Activated naive CD4-positive, alpha-beta T cell treated with anti-CD3 and anti-CD28 coated beads for 36 hours (primary cell): Measurements from ENCODE around the gene SERINC3. TPM values are rescaled to one million over a fixed set of nuclear protein-coding genes. Genes with fewer than 3 reads are reported as not detected.

Experiments used
- CTCF ChIA-PET: fragments of 350-600 bp; sonication (Branson Sonifier 250); formaldehyde crosslinking; loops from one replicate; lab custom pipeline; 2021; ENCODE audit warnings: antibody characterized with exemption; lab: Charles Lee
- DNase-seq: peaks from one replicate; pipeline ENCODE4 v3.0.0-alpha.2; 2020
- H3K27ac Mint-ChIP-seq: one replicate; pipeline ENCODE4 v1.8.0; 2021; ENCODE audit warnings: mild to moderate bottlenecking, mixed read lengths
- H3K27me3 Mint-ChIP-seq: one replicate; pipeline ENCODE4 v1.8.0; 2021; ENCODE audit warnings: low read depth, mixed read lengths
- H3K36me3 Mint-ChIP-seq: one replicate; pipeline ENCODE4 v1.8.0; 2021; ENCODE audit warnings: low read depth, mixed read lengths
- H3K4me1 Mint-ChIP-seq: one replicate; pipeline ENCODE4 v1.8.0; 2021; ENCODE audit warnings: low read depth, mixed read lengths
- H3K4me3 Mint-ChIP-seq: one replicate; pipeline ENCODE4 v1.8.0; 2021; ENCODE audit warnings: mild to moderate bottlenecking, moderate library complexity, mixed read lengths
- H3K9me3 Mint-ChIP-seq: one replicate; pipeline ENCODE4 v1.8.0; 2021; ENCODE audit warnings: mixed read lengths
- intact Hi-C: fragments of 100-400 bp; cut with micrococcal nuclease; formaldehyde crosslinking; loops from one replicate; pipeline ENCODE4 v1.15.1; 2023
- total RNA-seq, 2 experiments: library from RNA; stranded (reverse); gene quantifications; one replicate each; pipeline ENCODE4 v1.2.3, GENCODE V29; 2021

The SERINC3 gene
- total RNA-seq, 2 experiments from 2014 or later = 48.7 to 50.2 TPM

- H3K4me3 Mint-ChIP-seq = no peak overlapping the region
- H3K9me3 Mint-ChIP-seq = no peaks in the 10 kb centered on the region
- H3K27ac Mint-ChIP-seq = no peak overlapping the region
- peaks cover 20% of the 10 kb centered on the region for H3K36me3 Mint-ChIP-seq
- no peak for DNase-seq
- H3K4me1 Mint-ChIP-seq = peaks cover 2% of the 10 kb centered on the region
- CTCF ChIA-PET = interaction anchor here (1.1 kb wide), 1 partner anchor 115 kb away, joined by 3 read pairs; no protein-coding TSS in a partner anchor
- intact Hi-C loops = no loop called here
- no peaks in the 10 kb centered on the region for H3K27me3 Mint-ChIP-seq
Observed at GRCh38 chr20:44502968-44503367, 18.9 kb downstream of the SERINC3 start.

- intact Hi-C loops = no loop called here
- H3K4me3 Mint-ChIP-seq = no peak overlapping the region
- no peaks in the 10 kb centered on the region for H3K27me3 Mint-ChIP-seq
- peaks cover 14% of the 10 kb centered on the region for H3K4me1 Mint-ChIP-seq
- CTCF ChIA-PET = no interaction called here
- no peak for DNase-seq
- H3K9me3 Mint-ChIP-seq = no peaks in the 10 kb centered on the region
- H3K27ac Mint-ChIP-seq = no peak overlapping the region
- H3K36me3 Mint-ChIP-seq = peaks cover 22% of the 10 kb centered on the region
Observed at GRCh38 chr20:44501448-44501847, 20.4 kb downstream of the SERINC3 start.

GRCh38 chr20:44500221-44500620 lies 21.6 kb downstream of the SERINC3 start:
- Mint-ChIP-seq H3K9me3 (no peaks in the 10 kb centered on the region), H3K36me3 (peaks cover 32% of the 10 kb centered on the region), H3K4me1 (peaks cover 26% of the 10 kb centered on the region), H3K4me3 (no peak overlapping the region), H3K27me3 (no peaks in the 10 kb centered on the region), H3K27ac (no peak overlapping the region)
- CTCF ChIA-PET = interaction anchor here (1.2 kb wide), 1 partner anchor 94 kb away, joined by 3 read pairs; no protein-coding TSS in a partner anchor
- intact Hi-C loops = no loop called here
- DNase-seq = no peak

GRCh38 chr20:44497761-44498160 lies 24.1 kb downstream of the SERINC3 start:
- peaks cover 39% of the 10 kb centered on the region for H3K4me1 Mint-ChIP-seq
- H3K9me3 Mint-ChIP-seq = no peaks in the 10 kb centered on the region
- H3K36me3 Mint-ChIP-seq = peaks cover 41% of the 10 kb centered on the region
- CTCF ChIA-PET = no interaction called here
- H3K27ac Mint-ChIP-seq = no peak overlapping the region
- H3K4me3 Mint-ChIP-seq = no peak overlapping the region
- no peak for DNase-seq
- H3K27me3 Mint-ChIP-seq = no peaks in the 10 kb centered on the region
- intact Hi-C loops = loop anchor here (10.0 kb wide), 2 partner anchors 237 to 477 kb away; no protein-coding TSS in a partner anchor

GRCh38 chr20:44496976-44497375 lies 24.9 kb downstream of the SERINC3 start:
- Mint-ChIP-seq H3K4me3 (no peak overlapping the region), H3K36me3 (peaks cover 40% of the 10 kb centered on the region), H3K27ac (peak overlapping the region; percentile 75), H3K4me1 (peaks cover 39% of the 10 kb centered on the region), H3K9me3 (no peaks in the 10 kb centered on the region), H3K27me3 (no peaks in the 10 kb centered on the region)
- DNase-seq = peak; percentile 69
- CTCF ChIA-PET = no interaction called here
- intact Hi-C loops = loop anchor here (10.0 kb wide), 2 partner anchors 238 to 478 kb away; no protein-coding TSS in a partner anchor

- peaks cover 39% of the 10 kb centered on the region for H3K4me1 Mint-ChIP-seq
- CTCF ChIA-PET = interaction anchor here (1.0 kb wide), 1 partner anchor 102 kb away, joined by 4 read pairs; no protein-coding TSS in a partner anchor
- intact Hi-C loops = loop anchor here (1.0 to 10.0 kb wide), 4 partner anchors 20 to 479 kb away; partner anchors contain the start of gene SERINC3
- peak overlapping the region; percentile 82 for H3K27ac Mint-ChIP-seq
- H3K27me3 Mint-ChIP-seq = no peaks in the 10 kb centered on the region
- H3K4me3 Mint-ChIP-seq = no peak overlapping the region
- peaks cover 37% of the 10 kb centered on the region for H3K36me3 Mint-ChIP-seq
- peak; percentile 31 for DNase-seq
- no peaks in the 10 kb centered on the region for H3K9me3 Mint-ChIP-seq
Observed at GRCh38 chr20:44495802-44496481, 25.9 kb downstream of the SERINC3 start.

- Mint-ChIP-seq H3K27ac (peak overlapping the region; percentile 82), H3K36me3 (peaks cover 36% of the 10 kb centered on the region), H3K4me3 (no peak overlapping the region), H3K4me1 (peaks cover 39% of the 10 kb centered on the region), H3K9me3 (no peaks in the 10 kb centered on the region), H3K27me3 (no peaks in the 10 kb centered on the region)
- DNase-seq = no peak
- CTCF ChIA-PET = interaction anchor here (1.0 to 1.1 kb wide), 2 partner anchors 103 to 115 kb away, joined by 3 to 4 read pairs; no protein-coding TSS in a partner anchor
- intact Hi-C loops = loop anchor here (1.0 to 10.0 kb wide), 4 partner anchors 19 to 480 kb away; partner anchors contain the start of gene SERINC3
Observed at GRCh38 chr20:44495257-44495656, 26.6 kb downstream of the SERINC3 start.

- H3K27me3 Mint-ChIP-seq = no peaks in the 10 kb centered on the region
- H3K4me1 Mint-ChIP-seq = peaks cover 41% of the 10 kb centered on the region
- intact Hi-C loops = loop anchor here (1.0 to 10.0 kb wide), 4 partner anchors 18 to 480 kb away; partner anchors contain the start of gene SERINC3
- CTCF ChIA-PET = interaction anchor here (0.6 to 1.1 kb wide), 3 partner anchors 19 to 115 kb away, joined by 3 read pairs; partner anchors contain the start of gene TTPAL
- DNase-seq = no peak
- H3K27ac Mint-ChIP-seq = peak overlapping the region; percentile 82
- no peak overlapping the region for H3K4me3 Mint-ChIP-seq
- peaks cover 39% of the 10 kb centered on the region for H3K36me3 Mint-ChIP-seq
- no peaks in the 10 kb centered on the region for H3K9me3 Mint-ChIP-seq
Observed at GRCh38 chr20:44494681-44495080, 27.2 kb downstream of the SERINC3 start.

GRCh38 chr20:44494266-44494665 lies 27.6 kb downstream of the SERINC3 start:
- no peak for DNase-seq
- intact Hi-C loops = loop anchor here (10.0 kb wide), 2 partner anchors 241 to 481 kb away; no protein-coding TSS in a partner anchor
- no peaks in the 10 kb centered on the region for H3K9me3 Mint-ChIP-seq
- H3K4me3 Mint-ChIP-seq = no peak overlapping the region
- peaks cover 42% of the 10 kb centered on the region for H3K4me1 Mint-ChIP-seq
- H3K27me3 Mint-ChIP-seq = no peaks in the 10 kb centered on the region
- peak overlapping the region; percentile 82 for H3K27ac Mint-ChIP-seq
- peaks cover 43% of the 10 kb centered on the region for H3K36me3 Mint-ChIP-seq
- CTCF ChIA-PET = interaction anchor here (0.6 to 1.1 kb wide), 3 partner anchors 19 to 116 kb away, joined by 3 read pairs; partner anchors contain the start of gene TTPAL

GRCh38 chr20:44491635-44492395 lies 30.1 kb downstream of the SERINC3 start:
- intact Hi-C loops = loop anchor here (10.0 kb wide), 2 partner anchors 243 to 483 kb away; no protein-coding TSS in a partner anchor
- peak overlapping the region; percentile 6 for H3K27ac Mint-ChIP-seq
- peaks cover 32% of the 10 kb centered on the region for H3K4me1 Mint-ChIP-seq

GRCh38 chr20:44489931-44490330 lies 31.9 kb downstream of the SERINC3 start:
- no peak overlapping the region for H3K4me3 Mint-ChIP-seq

More at GRCh38 chr20:44491635-44492395, 30.1 kb downstream of the SERINC3 start:
- no peaks in the 10 kb centered on the region for H3K27me3 Mint-ChIP-seq
- H3K4me3 Mint-ChIP-seq = no peak overlapping the region
- H3K36me3 Mint-ChIP-seq = peaks cover 44% of the 10 kb centered on the region
- no peak for DNase-seq
- CTCF ChIA-PET = interaction anchor here (0.6 kb wide), 1 partner anchor 12 kb away, joined by 3 read pairs; no protein-coding TSS in a partner anchor
- no peaks in the 10 kb centered on the region for H3K9me3 Mint-ChIP-seq

GRCh38 chr20:44489223-44489622 lies 32.6 kb downstream of the SERINC3 start:
- no peaks in the 10 kb centered on the region for H3K27me3 Mint-ChIP-seq
- H3K4me3 Mint-ChIP-seq = no peak overlapping the region
- intact Hi-C loops = no loop called here
- CTCF ChIA-PET = no interaction called here
- peak overlapping the region; percentile 56 for H3K27ac Mint-ChIP-seq
- peaks cover 31% of the 10 kb centered on the region for H3K36me3 Mint-ChIP-seq
- no peaks in the 10 kb centered on the region for H3K9me3 Mint-ChIP-seq
- peaks cover 9% of the 10 kb centered on the region for H3K4me1 Mint-ChIP-seq
- DNase-seq = no peak

More at GRCh38 chr20:44489931-44490330, 31.9 kb downstream of the SERINC3 start:
- H3K4me1 Mint-ChIP-seq = peaks cover 16% of the 10 kb centered on the region
- CTCF ChIA-PET = no interaction called here
- intact Hi-C loops = loop anchor here (10.0 kb wide), 2 partner anchors 245 to 485 kb away; no protein-coding TSS in a partner anchor
- peak; percentile 26 for DNase-seq
- H3K27ac Mint-ChIP-seq = peak overlapping the region; percentile 56
- no peaks in the 10 kb centered on the region for H3K27me3 Mint-ChIP-seq
- peaks cover 36% of the 10 kb centered on the region for H3K36me3 Mint-ChIP-seq
- no peaks in the 10 kb centered on the region for H3K9me3 Mint-ChIP-seq
